HepG2 (cell line): ENCODE results near the gene ZNF8. TPM values are rescaled to one million over a fixed set of nuclear protein-coding genes. Genes with fewer than 3 reads are reported as not detected.

Experiments
- CENPBD1 ChIP-seq: sonication (generic); formaldehyde crosslinking; IDR thresholded peaks from 2 replicates; pipeline ENCODE4 v1.8.0; 2022; ENCODE audit warnings: missing genetic modification reagents, low read depth, mild to moderate bottlenecking, borderline replicate concordance
- HNRNPH1 ChIP-seq: fragments of 200-400 bp; formaldehyde crosslinking; optimal IDR thresholded peaks from 2 replicates; pipeline ENCODE3; 2017; ENCODE audit warnings: mild to moderate bottlenecking, low read depth, low read length
- HOXA7 ChIP-seq: sonication (generic); formaldehyde crosslinking; IDR thresholded peaks from 2 replicates; pipeline ENCODE4 v1.8.1; 2022; ENCODE audit warnings: mild to moderate bottlenecking, missing genetic modification reagents, moderate library complexity
- LBX2 ChIP-seq: sonication (generic); formaldehyde crosslinking; IDR thresholded peaks from 2 replicates; pipeline ENCODE4 v1.5.0; 2020; ENCODE audit warnings: missing genetic modification reagents, mild to moderate bottlenecking, borderline replicate concordance
- MAFK ChIP-seq, 2 experiments: IDR thresholded peaks in 1 of 2; conservative IDR thresholded peaks in 1 of 2; 2 replicates each; pipeline ENCODE4 v1.6.1; 2011; ENCODE audit warnings: improper control_type of control experiment in 2 of 2, low read length in 2 of 2
- MTF1 ChIP-seq: sonication (generic); formaldehyde crosslinking; IDR thresholded peaks from 2 replicates; pipeline ENCODE4 v1.5.0; 2020; ENCODE audit warnings: missing genetic modification reagents
- NR3C1 ChIP-seq: sonication (generic); formaldehyde crosslinking; IDR thresholded peaks from 2 replicates; pipeline ENCODE4 v1.4.0; 2020; ENCODE audit warnings: missing genetic modification reagents
- SIN3B ChIP-seq: fragments of 150-350 bp; IDR thresholded peaks from 2 replicates; pipeline ENCODE4 v1.6.1; 2014; ENCODE audit warnings: low read length
- SNAPC5 ChIP-seq: sonication (generic); formaldehyde crosslinking; IDR thresholded peaks from 2 replicates; pipeline ENCODE4 v1.8.1; 2023; ENCODE audit warnings: mild to moderate bottlenecking, missing genetic modification reagents, borderline replicate concordance
- TAF15 ChIP-seq: fragments of 200-400 bp; formaldehyde crosslinking; IDR thresholded peaks from one replicate; pipeline ENCODE4 v1.6.1; 2018; ENCODE audit warnings: mild to moderate bottlenecking, low read depth, low read length; ENCODE audit not compliant: poor library complexity, severe bottlenecking
- ZC3H13 ChIP-seq: sonication (generic); formaldehyde crosslinking; IDR thresholded peaks from 2 replicates; pipeline ENCODE4 v1.8.1; 2023; ENCODE audit warnings: mild to moderate bottlenecking, missing genetic modification reagents, moderate library complexity
- ZFP37 ChIP-seq: sonication (generic); formaldehyde crosslinking; IDR thresholded peaks from 2 replicates; pipeline ENCODE4 v1.4.0; 2020; ENCODE audit warnings: missing genetic modification reagents, borderline replicate concordance
- ZFP82 ChIP-seq: sonication (generic); formaldehyde crosslinking; IDR thresholded peaks from 2 replicates; pipeline ENCODE4 v1.5.1; 2020; ENCODE audit warnings: mild to moderate bottlenecking, missing genetic modification reagents, borderline replicate concordance
- ZNF264 ChIP-seq: sonication (generic); formaldehyde crosslinking; IDR thresholded peaks from 2 replicates; pipeline ENCODE4 v1.4.0; 2020; ENCODE audit warnings: missing genetic modification reagents
- ZNF318 ChIP-seq: sonication (generic); formaldehyde crosslinking; IDR thresholded peaks from 2 replicates; pipeline ENCODE4 v1.4.0; 2020; ENCODE audit warnings: mild to moderate bottlenecking, missing genetic modification reagents
- ZNF441 ChIP-seq: sonication (generic); formaldehyde crosslinking; IDR thresholded peaks from 2 replicates; pipeline ENCODE4 v1.7.0; 2021; ENCODE audit warnings: missing genetic modification reagents, borderline replicate concordance
- ZNF597 ChIP-seq: sonication (generic); formaldehyde crosslinking; IDR thresholded peaks from 2 replicates; pipeline ENCODE4 v1.5.0; 2020; ENCODE audit warnings: missing genetic modification reagents
- ZNF777 ChIP-seq: sonication (generic); formaldehyde crosslinking; IDR thresholded peaks from 2 replicates; pipeline ENCODE4 v1.4.0; 2020; ENCODE audit warnings: missing genetic modification reagents
- polyA plus RNA-seq, 8 experiments: library from polyadenylated mRNA; depleted of rRNA in 3 of 8; stranded (reverse) in 7 of 8; unstranded in 1 of 8; fragments of >200 nt; fragmentation: Illumina TruSeq in 4 of 8; extraction: Trizol in 4 of 8; gene quantifications; 2 replicates each; pipeline versions ENCODE4 v1.2.1 to v1.2.3, GENCODE V29; 2011 to 2016; ENCODE audit warnings: low read depth in 4 of 8, missing spikeins in 1 of 8, mixed read lengths in 1 of 8; ENCODE audit not compliant: insufficient read depth in 1 of 8
- total RNA-seq, 5 experiments: library from RNA; depleted of rRNA; stranded (reverse); fragments of >200 nt; fragmentation: Illumina TruSeq; extraction: Trizol; gene quantifications; 2 replicates each; pipeline ENCODE4 v1.2.3, GENCODE V29; 2016; ENCODE audit warnings: low read depth in 1 of 5

ZNF8 gene
- total and polyA plus RNA-seq, 2 of the 13 experiments (the other 11 are each of a cell fraction or from before 2014, with no cell fraction given), result 3.1 to 3.3 TPM

GRCh38 chr19:58305065-58305931, 26.5 kb downstream of the ZNF8 start, which contains the start of gene ERVK3-1 (continued):
- TF ChIP-seq ZNF318 (CRISPR knock-in tag) (no peak), SNAPC5 (CRISPR knock-in tag) (no peak), ZC3H13 (peak; percentile 56), SIN3B (no peak), ZFP37 (CRISPR knock-in tag) (0 out of 2 replicates have a peak, but pooled peaks have one; percentile 40), NR3C1 (no peak), CENPBD1 (CRISPR knock-in tag) (no peak), MAFK (conservative IDR thresholded peaks at IDR 0.05 in 1 of 2, IDR thresholded peaks at IDR 0.05 in 1 of 2; ENCODE audit: low read length in 2 of 2) (no peak), MTF1 (CRISPR knock-in tag) (no peak), HOXA7 (CRISPR knock-in tag) (no peak), TAF15 (peak; percentile 64), LBX2 (no peak; the same call in 1 of the 2 replicates), ZNF264 (no peak), ZNF597 (no peak), ZNF777 (CRISPR knock-in tag) (peak; percentile 69; the same call in 1 of the 2 replicates), ZFP82 (no peak), HNRNPH1 (no peak), ZNF441 (CRISPR knock-in tag) (0 out of 2 replicates have a peak, but pooled peaks have one; percentile 39)
